Measurements from ENCODE around the gene RAB3IP.

The RAB3IP gene

DNA sequence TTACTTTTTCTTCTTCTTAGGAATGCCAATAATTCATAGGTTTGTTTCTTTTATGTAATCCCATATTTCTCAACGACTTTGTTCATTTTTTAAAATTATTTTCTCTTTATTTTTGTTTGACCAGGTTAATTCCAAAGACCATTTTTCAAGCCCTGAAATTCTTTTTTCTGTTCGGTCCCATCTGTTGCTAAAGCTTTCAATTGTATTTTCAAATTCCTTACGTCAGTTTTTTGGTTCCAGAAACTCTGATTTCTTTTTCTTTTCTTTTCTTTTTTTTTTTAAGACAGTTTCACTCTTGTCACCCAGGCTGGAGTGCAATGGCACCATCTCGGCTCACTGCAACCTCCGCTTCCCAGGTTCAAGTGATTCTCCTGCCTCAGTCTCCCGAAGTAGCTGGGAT is 27.6 kb downstream of the RAB3IP start:
- Histone ChIP-seq H3K79me2 (ENCODE audit: low read length) (peaks cover 39% of the 10 kb centered on the region), H3K4me3 (ENCODE audit: low read length) (no peak overlapping the region), H4K20me1 (ENCODE audit: insufficient read depth, low read length) (no peaks in the 10 kb centered on the region), H3K9ac (ENCODE audit: low read length) (no peak overlapping the region), H3K27me3 (ENCODE audit: low read depth, low read length) (no peaks in the 10 kb centered on the region), H3K4me1 (ENCODE audit: low read length) (peaks cover 5% of the 10 kb centered on the region), H3K36me3 (replicated peaks; ENCODE audit: low read depth, low read length) (peaks cover 83% of the 10 kb centered on the region), H2AFZ (ENCODE audit: low read depth, low read length) (no peak overlapping the region), H3K4me2 (ENCODE audit: low read length) (no peak overlapping the region), H3K9me3 (ENCODE audit: insufficient read depth, low read length) (peaks cover 13% of the 10 kb centered on the region), H3K27ac (ENCODE audit: low read length) (no peak overlapping the region)
- TF ChIP-seq EZH2phosphoT487 (IDR thresholded peaks at IDR 0.05; ENCODE audit: low read depth): no peak
- TF ChIP-seq, protein P1, sequence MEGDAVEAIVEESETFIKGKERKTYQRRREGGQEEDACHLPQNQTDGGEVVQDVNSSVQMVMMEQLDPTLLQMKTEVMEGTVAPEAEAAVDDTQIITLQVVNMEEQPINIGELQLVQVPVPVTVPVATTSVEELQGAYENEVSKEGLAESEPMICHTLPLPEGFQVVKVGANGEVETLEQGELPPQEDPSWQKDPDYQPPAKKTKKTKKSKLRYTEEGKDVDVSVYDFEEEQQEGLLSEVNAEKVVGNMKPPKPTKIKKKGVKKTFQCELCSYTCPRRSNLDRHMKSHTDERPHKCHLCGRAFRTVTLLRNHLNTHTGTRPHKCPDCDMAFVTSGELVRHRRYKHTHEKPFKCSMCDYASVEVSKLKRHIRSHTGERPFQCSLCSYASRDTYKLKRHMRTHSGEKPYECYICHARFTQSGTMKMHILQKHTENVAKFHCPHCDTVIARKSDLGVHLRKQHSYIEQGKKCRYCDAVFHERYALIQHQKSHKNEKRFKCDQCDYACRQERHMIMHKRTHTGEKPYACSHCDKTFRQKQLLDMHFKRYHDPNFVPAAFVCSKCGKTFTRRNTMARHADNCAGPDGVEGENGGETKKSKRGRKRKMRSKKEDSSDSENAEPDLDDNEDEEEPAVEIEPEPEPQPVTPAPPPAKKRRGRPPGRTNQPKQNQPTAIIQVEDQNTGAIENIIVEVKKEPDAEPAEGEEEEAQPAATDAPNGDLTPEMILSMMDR (IDR thresholded peaks at IDR 0.05; ENCODE audit: low read depth, low read length): no peak

DNA sequence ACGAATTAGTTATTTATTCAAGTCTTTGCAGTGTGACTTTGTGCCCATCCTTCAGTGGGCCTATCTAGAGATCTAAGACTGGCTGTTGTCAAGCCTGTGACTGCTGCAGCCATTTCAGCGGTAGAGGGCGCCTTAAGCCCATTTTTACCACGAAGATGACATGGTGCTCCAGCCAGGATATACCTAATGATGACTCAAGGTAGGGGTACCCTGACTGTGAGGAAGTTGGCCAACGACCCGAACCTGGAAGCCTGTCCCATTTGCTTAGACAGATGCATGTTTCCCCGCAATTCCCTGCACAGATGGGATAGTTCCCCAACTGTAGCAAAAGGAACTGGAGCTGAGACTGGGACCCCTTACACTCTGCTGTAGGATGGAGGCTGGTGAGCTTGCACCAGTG is 41.3 kb downstream of the RAB3IP start:
- no peak overlapping the region for H3K4me3 ChIP-seq (ENCODE audit: low read length)
- TF ChIP-seq EZH2phosphoT487 (IDR thresholded peaks at IDR 0.05; ENCODE audit: low read depth): no peak
- TF ChIP-seq, protein P1 (IDR thresholded peaks at IDR 0.05; ENCODE audit: low read depth, low read length): peak; percentile 53
- no peak overlapping the region for H2AFZ ChIP-seq (ENCODE audit: low read depth, low read length)

GRCh38 chr12:69783365-69783764 is 44.7 kb downstream of the RAB3IP start:
- H3K9ac ChIP-seq (ENCODE audit: low read length): no peak overlapping the region
- H3K27me3 ChIP-seq (ENCODE audit: low read depth, low read length): no peaks in the 10 kb centered on the region
- TF ChIP-seq EZH2phosphoT487 (IDR thresholded peaks at IDR 0.05; ENCODE audit: low read depth): no peak
- TF ChIP-seq, protein P1 (IDR thresholded peaks at IDR 0.05; ENCODE audit: low read depth, low read length): no peak
- no peaks in the 10 kb centered on the region for H3K9me3 ChIP-seq (ENCODE audit: insufficient read depth, low read length)
- H4K20me1 ChIP-seq (ENCODE audit: insufficient read depth, low read length): no peaks in the 10 kb centered on the region
- peaks cover 21% of the 10 kb centered on the region for H3K79me2 ChIP-seq (ENCODE audit: low read length)
- no peak overlapping the region for H3K4me2 ChIP-seq (ENCODE audit: low read length)
- H3K27ac ChIP-seq (ENCODE audit: low read length): no peak overlapping the region
- no peak overlapping the region for H3K4me3 ChIP-seq (ENCODE audit: low read length)
- no peaks in the 10 kb centered on the region for H3K4me1 ChIP-seq (ENCODE audit: low read length)
- H2AFZ ChIP-seq (ENCODE audit: low read depth, low read length): no peak overlapping the region
- H3K36me3 ChIP-seq (replicated peaks; ENCODE audit: low read depth, low read length): peaks cover 12% of the 10 kb centered on the region

More for the DNA sequence above, 41.3 kb downstream of the RAB3IP start:
- Histone ChIP-seq H3K27me3 (ENCODE audit: low read depth, low read length) (no peaks in the 10 kb centered on the region), H3K27ac (ENCODE audit: low read length) (no peak overlapping the region), H3K9ac (ENCODE audit: low read length) (no peak overlapping the region), H3K4me2 (ENCODE audit: low read length) (no peak overlapping the region), H4K20me1 (ENCODE audit: insufficient read depth, low read length) (no peaks in the 10 kb centered on the region), H3K36me3 (replicated peaks; ENCODE audit: low read depth, low read length) (peaks cover 4% of the 10 kb centered on the region), H3K79me2 (ENCODE audit: low read length) (peaks cover 21% of the 10 kb centered on the region), H3K4me1 (ENCODE audit: low read length) (no peaks in the 10 kb centered on the region), H3K9me3 (ENCODE audit: insufficient read depth, low read length) (no peaks in the 10 kb centered on the region)

DNA sequence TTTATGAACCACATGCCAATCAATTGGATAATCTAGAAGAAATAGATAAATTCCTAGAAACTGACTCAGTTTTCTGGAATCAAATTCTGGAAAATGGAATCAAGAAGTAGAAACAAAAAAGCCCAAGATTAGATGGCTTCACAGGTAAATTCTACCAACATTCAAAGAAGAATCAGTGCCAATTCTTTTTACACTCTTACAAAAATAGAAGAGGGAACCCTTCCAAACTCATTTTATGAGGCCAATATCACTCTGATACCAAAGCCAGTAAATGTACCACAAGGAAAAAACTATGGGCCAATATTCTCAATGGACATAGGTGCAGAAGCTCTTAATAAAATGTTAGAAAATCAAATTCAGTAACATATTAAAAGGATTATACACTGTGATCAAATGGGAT is 50.7 kb downstream of the RAB3IP start:
- Histone ChIP-seq H3K4me2 (ENCODE audit: low read length) (no peak overlapping the region), H3K9ac (ENCODE audit: low read length) (no peak overlapping the region), H3K4me1 (ENCODE audit: low read length) (no peaks in the 10 kb centered on the region), H3K27me3 (ENCODE audit: low read depth, low read length) (no peaks in the 10 kb centered on the region), H3K4me3 (ENCODE audit: low read length) (no peak overlapping the region), H3K36me3 (replicated peaks; ENCODE audit: low read depth, low read length) (peaks cover 47% of the 10 kb centered on the region), H2AFZ (ENCODE audit: low read depth, low read length) (no peak overlapping the region), H4K20me1 (ENCODE audit: insufficient read depth, low read length) (no peaks in the 10 kb centered on the region), H3K79me2 (ENCODE audit: low read length) (no peaks in the 10 kb centered on the region), H3K9me3 (ENCODE audit: insufficient read depth, low read length) (0 out of 2 replicates have a peak, but pooled peaks cover 4% of the 10 kb centered on the region), H3K27ac (ENCODE audit: low read length) (no peak overlapping the region)
- TF ChIP-seq, protein P1 (IDR thresholded peaks at IDR 0.05; ENCODE audit: low read depth, low read length): no peak
- no peak for TF ChIP-seq EZH2phosphoT487 (IDR thresholded peaks at IDR 0.05; ENCODE audit: low read depth)

Data from OCI-LY3 (cell line).